GM18520 (cell line): Measurements from ENCODE around the gene EIF3I.
"Not testable (repeated sequence)": the region's sequence is repeated elsewhere in the genome, so short reads cannot be mapped to it uniquely, and the experiment has no call there.

Experiments used
- ATAC-seq: cut with Tn5 transposase; IDR thresholded peaks from one replicate; pipeline ENCODE4 v1.9.1; 2021; ENCODE audit not compliant: unreplicated experiment

The EIF3I gene

GRCh38 chr1:32231843-32232432 lies 9.7 kb downstream of the EIF3I start:
- no peak for ATAC-seq

- no peak for ATAC-seq
Measured at GRCh38 chr1:32232558-32233304, 10.5 kb downstream of the EIF3I start.

GRCh38 chr1:32234792-32235191 lies 12.6 kb downstream of the EIF3I start:
- no peak for ATAC-seq

- ATAC-seq: no peak
Measured at GRCh38 chr1:32239337-32239736, 17.1 kb downstream of the EIF3I start.

GRCh38 chr1:32239790-32240139 lies 17.6 kb downstream of the EIF3I start:
- no peak for ATAC-seq

- ATAC-seq: no peak
Measured at GRCh38 chr1:32240140-32240951, 18.1 kb downstream of the EIF3I start.

DNA sequence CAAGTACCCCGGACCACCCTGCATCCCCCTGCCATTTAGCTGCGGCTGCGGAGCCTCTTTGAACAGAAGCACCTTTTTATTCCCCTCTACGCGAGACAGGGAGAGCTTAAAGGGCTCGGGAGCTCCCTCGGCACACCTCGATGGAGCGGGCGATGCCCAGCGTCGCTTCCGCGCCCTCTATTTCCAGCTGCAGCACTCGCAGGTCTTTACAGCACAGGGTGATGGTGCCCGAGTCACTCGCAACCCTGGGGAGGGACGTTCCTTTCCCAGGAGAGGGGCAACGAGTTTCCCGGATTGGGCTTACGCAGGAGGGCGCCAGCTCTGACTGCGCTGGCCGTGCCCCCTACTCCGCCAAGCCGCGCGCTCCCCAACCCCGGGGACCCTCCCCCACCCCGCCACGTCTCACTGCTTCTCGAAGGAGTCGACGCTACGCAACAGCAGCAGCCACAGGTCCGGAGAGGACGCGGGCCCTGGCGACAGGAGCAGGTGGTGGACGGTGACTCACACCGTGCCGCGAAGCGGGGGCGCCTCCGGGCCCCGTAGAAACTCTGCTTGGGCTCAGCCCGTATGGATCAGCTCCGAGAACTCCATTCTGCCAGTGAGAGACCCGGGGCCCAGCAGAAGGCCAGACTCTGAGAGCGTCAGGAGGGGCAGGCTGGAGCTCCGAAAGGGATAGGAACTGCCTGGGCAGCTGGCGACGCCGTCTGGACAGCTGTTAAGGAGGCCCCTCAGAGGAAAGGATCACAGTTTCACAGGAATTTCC lies 19.0 kb downstream of the EIF3I start:
- ATAC-seq: no peak

GRCh38 chr1:32242341-32242851 lies 20.2 kb downstream of the EIF3I start:
- ATAC-seq: no peak

- ATAC-seq: no peak
Measured at GRCh38 chr1:32246888-32247273, 24.7 kb downstream of the EIF3I start, which contains the start of gene FAM167B. Gene FAM167B (plus strand): TSS chr1:32247222. CDS start chr1:32247422, 200 bp downstream.

GRCh38 chr1:32247452-32247851 lies 25.2 kb downstream of the EIF3I start:
- no peak for ATAC-seq

GRCh38 chr1:32247983-32248889 lies 26.0 kb downstream of the EIF3I start:
- no peak for ATAC-seq

GRCh38 chr1:32249831-32250525 lies 27.8 kb downstream of the EIF3I start:
- peak; percentile 36 for ATAC-seq

GRCh38 chr1:32250893-32251716 lies 28.9 kb downstream of the EIF3I start, which contains the start of gene LCK:
Gene LCK (plus strand): TSS chr1:32251265. CDS start chr1:32274330, 23,065 bp downstream.
- ATAC-seq: no peak

DNA sequence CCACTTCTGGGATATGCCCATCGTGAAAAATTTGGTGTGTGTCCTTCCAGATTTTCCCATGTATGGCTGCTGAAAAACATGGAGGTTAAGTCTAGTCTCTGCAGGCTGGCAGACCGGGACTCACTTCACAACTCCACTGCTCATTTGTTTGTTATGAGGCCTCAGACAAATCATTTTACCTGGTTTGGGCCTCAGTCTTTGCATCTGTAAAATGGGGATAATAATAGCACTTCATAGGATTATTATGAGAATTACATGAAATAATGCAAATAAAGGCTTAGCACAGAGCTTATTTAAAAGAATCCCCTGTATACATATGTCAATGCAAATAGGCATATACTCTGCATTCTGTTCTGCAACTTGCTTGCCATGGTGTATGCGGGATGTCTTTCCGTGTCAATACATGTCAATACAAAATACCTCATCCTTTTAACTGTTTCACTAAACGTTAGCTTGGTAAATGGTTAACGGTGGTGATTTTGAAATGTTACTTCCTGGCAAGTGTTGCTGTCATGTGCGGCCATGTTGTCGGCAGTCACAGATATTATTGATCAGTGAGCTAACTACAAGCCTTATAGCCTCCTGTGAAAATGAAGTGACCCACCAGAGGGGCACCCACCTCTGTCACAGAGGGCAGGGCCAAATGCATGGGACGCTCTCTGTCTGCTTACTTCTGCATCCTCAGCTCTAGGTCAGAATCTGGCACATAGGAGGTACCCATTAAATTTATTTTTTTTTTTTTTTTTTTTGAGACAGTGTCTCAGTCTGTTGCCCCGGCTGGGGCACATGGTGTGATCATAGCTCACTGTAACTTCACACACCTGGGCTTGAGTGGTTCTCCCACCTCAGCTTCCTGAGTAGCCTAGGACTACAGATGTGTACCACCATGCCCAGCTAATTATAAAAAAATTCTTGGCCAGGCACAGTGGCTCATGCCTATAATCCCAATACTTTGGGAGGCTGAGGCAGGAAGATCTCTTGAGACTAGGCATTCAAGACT lies 33.2 kb downstream of the EIF3I start:
- ATAC-seq: no peak

- ATAC-seq: no peak
Measured at GRCh38 chr1:32256473-32257226, 34.4 kb downstream of the EIF3I start.

DNA sequence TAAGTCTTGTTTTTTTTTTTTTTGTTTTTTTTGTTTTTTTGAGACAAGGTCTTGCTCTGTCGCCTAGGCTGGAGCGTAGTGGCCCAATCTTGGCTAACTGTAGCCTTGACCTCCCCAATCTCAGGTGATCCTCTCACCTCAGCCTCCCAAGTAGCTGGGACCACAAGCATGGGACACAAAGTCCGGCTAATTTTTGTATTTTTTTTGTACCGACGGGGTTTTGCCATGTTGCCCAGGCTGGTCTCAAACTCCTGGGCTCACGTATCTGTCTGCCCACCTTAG lies 35.0 kb downstream of the EIF3I start:
- ATAC-seq: no peak

DNA sequence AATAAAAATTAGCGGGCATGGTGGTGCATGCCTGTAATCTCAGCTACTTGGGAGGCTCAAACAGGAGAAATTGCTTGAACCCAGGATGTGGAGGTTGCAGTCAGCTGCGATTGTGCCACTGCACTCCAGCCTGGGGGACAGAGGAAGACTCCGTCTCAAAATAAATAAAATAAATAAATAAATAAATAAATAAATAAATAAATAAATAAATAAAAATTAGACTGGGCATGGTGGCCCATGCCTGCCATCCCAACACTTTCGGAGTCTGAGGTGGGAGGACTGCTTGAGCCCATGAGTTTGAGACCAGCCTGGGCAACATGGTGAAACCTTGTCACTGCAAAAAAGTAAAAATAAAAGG lies 41.0 kb downstream of the EIF3I start:
- not testable (repeated sequence) for ATAC-seq
